Astrocyte of the spinal cord (primary cell): ENCODE results near the gene COL23A1.

Experiments used
- DNase-seq: peaks from one replicate; pipeline ENCODE4 v3.0.0; 2011; ENCODE audit warnings: low read depth, low spot score
- H3K4me3 ChIP-seq: 2 replicates; pipeline ENCODE4 v1.5.1; 2011; ENCODE audit warnings: low read depth, mild to moderate bottlenecking, low read length, moderate library complexity
- CTCF ChIP-seq: IDR thresholded peaks from 2 replicates; pipeline ENCODE4 v1.5.1; 2012; ENCODE audit warnings: low read depth, mild to moderate bottlenecking, low read length, inconsistent platforms
- in situ Hi-C: cut with HindIII; loops from 2 replicates; pipeline ENCODE4 v1.10.0; 2017; ENCODE audit warnings: low sequenced_read_pairs

COL23A1 gene

GRCh38 chr5:178271231-178271630 is 319.0 kb downstream of the COL23A1 start:
- H3K4me3 ChIP-seq = no peak overlapping the region
- no peak for DNase-seq
- TF ChIP-seq CTCF = no peak
- in situ Hi-C loops = no loop called here

- no peak for DNase-seq
- no peak for TF ChIP-seq CTCF
- H3K4me3 ChIP-seq = no peak overlapping the region
- in situ Hi-C loops = no loop called here
Observed at GRCh38 chr5:178269499-178269898, 320.7 kb downstream of the COL23A1 start.

DNA sequence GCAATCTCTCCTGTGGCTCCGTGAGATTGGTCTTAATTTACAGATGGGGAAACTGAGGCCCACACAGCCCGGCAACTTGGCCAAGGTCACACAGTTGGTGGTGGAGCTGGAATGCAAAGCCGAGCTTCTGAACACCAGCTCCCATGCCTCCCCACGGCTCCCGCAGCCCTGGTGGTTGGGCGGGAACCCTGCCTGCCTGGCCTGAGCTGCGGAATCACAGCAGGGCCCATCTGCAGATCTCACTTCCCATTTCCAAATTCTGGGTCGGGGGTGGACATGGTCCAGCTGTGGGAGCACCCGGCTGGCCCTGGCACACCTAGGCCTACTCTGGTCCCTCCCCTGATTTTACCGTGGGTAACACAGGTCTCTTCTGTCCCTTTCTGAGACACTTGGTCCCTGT is 322.3 kb downstream of the COL23A1 start:
- no peak overlapping the region for H3K4me3 ChIP-seq
- DNase-seq = no peak
- TF ChIP-seq CTCF = no peak
- in situ Hi-C loops = no loop called here

DNA sequence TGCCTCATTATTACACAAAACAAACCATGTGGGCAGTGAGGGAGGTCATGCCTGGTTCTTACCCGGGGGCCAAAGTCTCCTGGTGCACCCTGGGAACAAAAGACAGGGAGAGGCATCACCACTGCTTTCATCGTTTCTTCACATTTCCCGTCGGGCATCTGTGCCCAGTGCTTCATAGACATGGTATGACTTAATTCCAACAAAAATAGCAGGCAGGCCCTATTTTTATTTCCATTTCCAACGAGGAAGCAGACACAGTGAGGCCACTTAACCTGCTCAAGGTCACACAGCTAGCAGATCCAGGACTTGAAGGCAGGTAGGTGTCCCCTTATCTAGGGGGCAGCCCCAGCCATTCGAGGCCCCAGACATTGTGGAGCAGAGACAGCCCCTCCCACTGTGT is 322.9 kb downstream of the COL23A1 start:
- DNase-seq = no peak
- in situ Hi-C loops = no loop called here
- TF ChIP-seq CTCF = no peak
- H3K4me3 ChIP-seq = no peak overlapping the region

DNA sequence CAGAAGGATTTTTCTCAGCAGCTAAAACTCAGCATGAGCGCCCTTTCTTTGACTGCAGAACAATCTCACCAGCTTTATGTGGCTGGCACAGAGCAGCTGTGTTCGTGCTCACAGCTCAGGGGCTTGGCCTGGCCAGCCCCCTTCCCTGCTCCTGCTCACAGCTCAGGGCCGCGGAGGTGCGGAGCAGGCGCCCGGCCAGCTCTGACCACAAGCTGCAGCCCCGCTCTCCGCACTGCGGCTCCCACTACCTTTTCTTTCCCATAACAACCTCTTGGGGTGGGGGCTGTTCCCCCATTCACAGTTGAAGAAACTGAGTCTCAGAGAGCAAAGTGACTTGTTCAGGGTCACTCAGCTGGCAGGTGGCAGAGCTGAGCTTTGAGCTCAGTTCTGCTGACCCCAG is 323.6 kb downstream of the COL23A1 start:
- H3K4me3 ChIP-seq = no peak overlapping the region
- DNase-seq = no peak
- no peak for TF ChIP-seq CTCF
- in situ Hi-C loops = no loop called here

DNA sequence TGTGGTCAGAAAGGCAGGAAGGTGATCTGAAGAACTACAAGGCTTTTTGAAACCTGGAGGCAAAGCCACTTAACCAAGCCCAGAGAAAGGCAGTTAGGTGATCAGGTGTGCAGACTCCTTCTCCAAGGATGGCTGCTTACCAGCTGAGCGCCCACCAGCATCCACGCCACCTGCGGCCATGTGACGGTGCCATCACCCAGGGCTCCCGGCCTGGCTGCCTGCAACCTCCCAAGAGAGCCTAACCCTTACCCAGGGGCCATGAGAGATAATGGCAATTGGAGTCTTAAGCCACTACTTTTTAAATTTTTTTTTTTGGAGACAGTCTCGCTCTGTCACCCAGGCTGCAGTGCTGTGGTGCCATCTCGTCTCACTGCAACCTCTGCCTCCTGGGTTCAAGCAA is 324.4 kb downstream of the COL23A1 start:
- no peak overlapping the region for H3K4me3 ChIP-seq
- DNase-seq = no peak
- no peak for TF ChIP-seq CTCF
- in situ Hi-C loops = no loop called here

DNA sequence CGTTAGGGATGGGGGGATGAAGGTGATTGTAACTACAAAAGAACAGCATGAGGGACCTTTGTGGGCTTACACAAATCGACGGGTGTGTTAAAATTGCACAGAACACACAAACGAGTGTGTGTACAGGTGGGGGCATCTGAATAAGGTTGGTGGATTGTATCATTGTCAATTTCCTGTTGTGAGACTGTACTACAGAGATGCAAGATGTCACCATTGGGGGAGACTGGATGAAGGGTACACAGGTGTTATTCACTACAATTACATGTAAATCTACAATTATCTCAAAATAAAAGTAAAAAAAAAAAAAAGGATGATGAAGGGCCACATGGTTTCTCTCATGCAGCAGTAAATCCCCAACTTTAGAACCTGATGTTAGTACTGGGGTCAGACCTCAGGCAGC is 326.1 kb downstream of the COL23A1 start:
- no peak for TF ChIP-seq CTCF
- H3K4me3 ChIP-seq = no peak overlapping the region
- in situ Hi-C loops = no loop called here
- no peak for DNase-seq
